DOHH2 (cell line): ENCODE results near the gene HOTAIR.

Experiments used
- H3F3A ChIP-seq: fragments of 200-600 bp; sonication (generic), shearing (Covaris generic); 2 replicates; pipeline ENCODE4 v1.6.0; 2016; ENCODE audit warnings: antibody characterized with exemption, mild to moderate bottlenecking; ENCODE audit not compliant: control insufficient read depth, insufficient read depth
- H3K27ac ChIP-seq: fragments of 200-600 bp; sonication (generic); 2 replicates; pipeline ENCODE4 v1.5.1; 2014; ENCODE audit warnings: low read depth, mild to moderate bottlenecking, low read length, moderate library complexity
- H3K27me3 ChIP-seq: fragments of 200-600 bp; sonication (generic); 2 replicates; pipeline ENCODE4 v1.6.1; 2014; ENCODE audit warnings: mild to moderate bottlenecking, low read length, mixed read lengths; ENCODE audit not compliant: control insufficient read depth
- H3K36me3 ChIP-seq: fragments of 200-600 bp; sonication (generic); 2 replicates; pipeline ENCODE4 v1.6.1; 2014; ENCODE audit warnings: mild to moderate bottlenecking, low read length, moderate library complexity, mixed read lengths; ENCODE audit not compliant: control insufficient read depth
- H3K4me1 ChIP-seq: fragments of 200-600 bp; sonication (generic); 2 replicates; pipeline ENCODE4 v1.6.1; 2014; ENCODE audit warnings: mild to moderate bottlenecking, low read length, mixed read lengths; ENCODE audit not compliant: control insufficient read depth
- H3K4me2 ChIP-seq: fragments of 200-600 bp; sonication (generic); 2 replicates; pipeline ENCODE4 v1.6.0; 2014; ENCODE audit warnings: mild to moderate bottlenecking, low read length, moderate library complexity
- H3K4me3 ChIP-seq: fragments of 200-600 bp; sonication (generic); 2 replicates; pipeline ENCODE4 v1.5.1; 2014; ENCODE audit warnings: mild to moderate bottlenecking, low read length, mixed read lengths
- H3K79me2 ChIP-seq: fragments of 200-600 bp; sonication (generic); 2 replicates; pipeline ENCODE4 v1.6.1; 2014; ENCODE audit warnings: mild to moderate bottlenecking, low read length, mixed read lengths; ENCODE audit not compliant: control insufficient read depth
- H3K9me2 ChIP-seq: fragments of 200-600 bp; sonication (generic); replicated peaks from 2 replicates; pipeline ENCODE4 v1.6.1; 2014; ENCODE audit warnings: mild to moderate bottlenecking, low read length, mixed read lengths; ENCODE audit not compliant: control insufficient read depth
- H3K9me3 ChIP-seq: fragments of 200-600 bp; sonication (generic); 2 replicates; pipeline ENCODE4 v1.6.1; 2014; ENCODE audit warnings: antibody characterized with exemption, low read length, mixed read lengths; ENCODE audit not compliant: control insufficient read depth, insufficient read depth
- H4K20me1 ChIP-seq: fragments of 200-600 bp; sonication (generic); 2 replicates; pipeline ENCODE4 v1.6.0; 2014; ENCODE audit warnings: low read depth, mild to moderate bottlenecking, antibody characterized with exemption, low read length, moderate library complexity; ENCODE audit not compliant: control insufficient read depth, insufficient read depth
- EZH2phosphoT487 ChIP-seq: fragments of 200-600 bp; sonication (generic); IDR thresholded peaks from 2 replicates; pipeline ENCODE4 v1.6.1; 2017; ENCODE audit warnings: borderline replicate concordance, mild to moderate bottlenecking, antibody characterized with exemption, low read length, moderate library complexity, mixed read lengths
- TF ChIP-seq, protein P1 (sequence below): fragments of 200-600 bp; sonication (generic); IDR thresholded peaks from one replicate; pipeline ENCODE4 v1.5.1; 2014; ENCODE audit warnings: antibody characterized with exemption, mild to moderate bottlenecking, low read depth, low read length; ENCODE audit not compliant: poor library complexity, severe bottlenecking

Gene HOTAIR

GRCh38 chr12:53981634-53982565 is 7.1 kb upstream of the HOTAIR start:
- no peaks in the 10 kb centered on the region for H3K9me2 ChIP-seq
- no peaks in the 10 kb centered on the region for H4K20me1 ChIP-seq
- H3K36me3 ChIP-seq: no peaks in the 10 kb centered on the region
- no peaks in the 10 kb centered on the region for H3K79me2 ChIP-seq
- H3K27ac ChIP-seq: no peak overlapping the region
- peaks cover 61% of the 10 kb centered on the region for H3K27me3 ChIP-seq
- no peak overlapping the region for H3K4me3 ChIP-seq
- no peak overlapping the region for H3K4me2 ChIP-seq
- peaks cover 42% of the 10 kb centered on the region for H3K4me1 ChIP-seq
- TF ChIP-seq, protein P1, sequence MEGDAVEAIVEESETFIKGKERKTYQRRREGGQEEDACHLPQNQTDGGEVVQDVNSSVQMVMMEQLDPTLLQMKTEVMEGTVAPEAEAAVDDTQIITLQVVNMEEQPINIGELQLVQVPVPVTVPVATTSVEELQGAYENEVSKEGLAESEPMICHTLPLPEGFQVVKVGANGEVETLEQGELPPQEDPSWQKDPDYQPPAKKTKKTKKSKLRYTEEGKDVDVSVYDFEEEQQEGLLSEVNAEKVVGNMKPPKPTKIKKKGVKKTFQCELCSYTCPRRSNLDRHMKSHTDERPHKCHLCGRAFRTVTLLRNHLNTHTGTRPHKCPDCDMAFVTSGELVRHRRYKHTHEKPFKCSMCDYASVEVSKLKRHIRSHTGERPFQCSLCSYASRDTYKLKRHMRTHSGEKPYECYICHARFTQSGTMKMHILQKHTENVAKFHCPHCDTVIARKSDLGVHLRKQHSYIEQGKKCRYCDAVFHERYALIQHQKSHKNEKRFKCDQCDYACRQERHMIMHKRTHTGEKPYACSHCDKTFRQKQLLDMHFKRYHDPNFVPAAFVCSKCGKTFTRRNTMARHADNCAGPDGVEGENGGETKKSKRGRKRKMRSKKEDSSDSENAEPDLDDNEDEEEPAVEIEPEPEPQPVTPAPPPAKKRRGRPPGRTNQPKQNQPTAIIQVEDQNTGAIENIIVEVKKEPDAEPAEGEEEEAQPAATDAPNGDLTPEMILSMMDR: peak; percentile 21
- no peak for TF ChIP-seq EZH2phosphoT487
- peaks cover 6% of the 10 kb centered on the region; the same call in 1 of the 2 replicates for H3F3A ChIP-seq
- no peaks in the 10 kb centered on the region for H3K9me3 ChIP-seq

GRCh38 chr12:53980802-53981496 is 6.2 kb upstream of the HOTAIR start:
- Histone ChIP-seq H3K4me2 (no peak overlapping the region), H3K79me2 (no peaks in the 10 kb centered on the region), H3K9me2 (no peaks in the 10 kb centered on the region), H3K9me3 (no peaks in the 10 kb centered on the region), H3K27ac (no peak overlapping the region), H3K36me3 (no peaks in the 10 kb centered on the region), H3K4me3 (no peak overlapping the region), H4K20me1 (no peaks in the 10 kb centered on the region), H3K4me1 (peaks cover 39% of the 10 kb centered on the region), H3K27me3 (peaks cover 52% of the 10 kb centered on the region), H3F3A (peaks cover 6% of the 10 kb centered on the region; the same call in 1 of the 2 replicates)
- TF ChIP-seq, protein P1: no peak
- TF ChIP-seq EZH2phosphoT487: no peak

DNA sequence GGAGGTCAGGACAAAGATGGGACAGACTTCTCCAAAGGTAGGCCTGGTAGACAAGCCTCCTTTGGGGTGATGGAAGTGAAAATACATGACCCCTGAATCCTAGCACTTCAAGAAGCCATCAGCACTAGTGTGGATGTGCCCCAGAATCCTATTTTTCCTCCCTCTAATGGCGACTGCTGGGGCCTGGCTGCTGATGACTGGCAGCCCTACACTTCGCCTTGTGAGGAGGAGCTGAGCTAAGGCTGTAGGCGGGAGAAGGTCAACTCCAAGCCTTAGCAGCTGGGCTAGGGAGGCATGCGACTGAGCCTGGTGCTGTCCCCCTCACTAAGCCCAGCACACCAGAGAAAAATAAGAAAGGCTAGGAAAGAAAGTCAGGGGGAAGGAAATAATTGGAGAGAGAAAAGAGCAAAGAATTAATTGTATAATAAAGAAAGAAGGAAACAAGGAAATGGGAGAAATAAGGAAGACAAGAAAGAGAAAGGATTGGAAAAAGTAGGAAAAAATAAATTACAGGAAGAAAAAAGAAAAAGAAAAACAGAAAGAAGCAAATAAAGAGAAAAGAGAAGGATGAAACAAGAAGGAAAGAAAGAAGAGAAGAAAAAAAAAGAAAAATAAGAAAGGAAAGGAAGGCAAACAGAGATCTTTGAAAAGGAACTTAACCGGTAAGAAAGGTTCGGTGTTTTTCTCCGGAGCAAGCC is 5.5 kb upstream of the HOTAIR start:
- H3F3A ChIP-seq: peaks cover 6% of the 10 kb centered on the region; the same call in 1 of the 2 replicates
- H3K9me3 ChIP-seq: no peaks in the 10 kb centered on the region
- H3K4me3 ChIP-seq: no peak overlapping the region
- H3K79me2 ChIP-seq: no peaks in the 10 kb centered on the region
- TF ChIP-seq, protein P1: no peak
- TF ChIP-seq EZH2phosphoT487: no peak
- peaks cover 42% of the 10 kb centered on the region for H3K4me1 ChIP-seq
- no peaks in the 10 kb centered on the region for H3K9me2 ChIP-seq
- H4K20me1 ChIP-seq: no peaks in the 10 kb centered on the region
- no peaks in the 10 kb centered on the region for H3K36me3 ChIP-seq
- H3K4me2 ChIP-seq: no peak overlapping the region
- peaks cover 49% of the 10 kb centered on the region for H3K27me3 ChIP-seq
- H3K27ac ChIP-seq: no peak overlapping the region
